Measurements from ENCODE around the gene HEYL.

Gene HEYL

GRCh38 chr1:39623053-39623452 lies 16.4 kb downstream of the HEYL start:
- H4K8ac ChIP-seq (ENCODE audit: low read depth, low read length) = no peak overlapping the region
- H3K18ac ChIP-seq (ENCODE audit: low read length) = no peak overlapping the region
- H3K79me1 ChIP-seq (ENCODE audit: low read length) = no peaks in the 10 kb centered on the region
- DNase-seq = no peak
- H2AFZ ChIP-seq (ENCODE audit: insufficient read depth, low read length, poor library complexity) = no peak overlapping the region
- no peaks in the 10 kb centered on the region for H3K36me3 ChIP-seq (ENCODE audit: control insufficient read depth in 1 of 2, insufficient read depth in 2 of 2, low read length in 2 of 2)
- H3K27me3 ChIP-seq (ENCODE audit: insufficient read depth, low read length) = no peaks in the 10 kb centered on the region
- no peak overlapping the region for H2BK12ac ChIP-seq (ENCODE audit: low read length)
- no CpG with 5 or more reads among the region's 6 CpGs for WGBS (ENCODE audit: extremely low coverage, insufficient coverage, insufficient read length)
- no peak overlapping the region for H2BK120ac ChIP-seq (ENCODE audit: insufficient read depth, low read length, poor library complexity)
- no peak overlapping the region for H4K12ac ChIP-seq (ENCODE audit: low read depth, low read length)
- peaks cover 0 to 7% of the 10 kb centered on the region in 2 experiments for H3K4me1 ChIP-seq (ENCODE audit: control insufficient read depth in 1 of 2, insufficient read depth in 2 of 2, low read length in 2 of 2)
- no peak overlapping the region for H4K91ac ChIP-seq (ENCODE audit: low read depth, low read length)
- H3K4me2 ChIP-seq (ENCODE audit: low read length) = no peak overlapping the region
- no peak overlapping the region for H2AK5ac ChIP-seq (ENCODE audit: low read length)
- H3K79me2 ChIP-seq (ENCODE audit: control insufficient read depth, insufficient read depth, low read length, poor library complexity) = no peaks in the 10 kb centered on the region
- H3K14ac ChIP-seq (ENCODE audit: low read length) = no peak overlapping the region
- peaks cover 3% of the 10 kb centered on the region for H3K9me3 ChIP-seq (ENCODE audit: insufficient read depth, low read depth, low read length)
- no peak overlapping the region for H3K4me3 ChIP-seq (ENCODE audit: low read depth, low read length)
- H3K23ac ChIP-seq (ENCODE audit: low read length) = no peak overlapping the region
- H3K4ac ChIP-seq (ENCODE audit: low read depth, low read length) = no peak overlapping the region
- H3K27ac ChIP-seq (ENCODE audit: low read depth, low read length) = no peak overlapping the region
- no peak overlapping the region for H3K9ac ChIP-seq (ENCODE audit: low read length)
- H2BK5ac ChIP-seq (ENCODE audit: low read depth, low read length, poor library complexity) = no peak overlapping the region

- no CpG with 5 or more reads among the region's 3 CpGs for WGBS (ENCODE audit: extremely low coverage, insufficient coverage, insufficient read length)
Observed at GRCh38 chr1:39622427-39622826, 17.0 kb downstream of the HEYL start.

GRCh38 chr1:39620659-39621165 lies 18.7 kb downstream of the HEYL start:
- no CpG with 5 or more reads among the region's 3 CpGs for WGBS (ENCODE audit: extremely low coverage, insufficient coverage, insufficient read length)
- H3K4me2 ChIP-seq (ENCODE audit: low read length) = no peak overlapping the region
- H4K91ac ChIP-seq (ENCODE audit: low read depth, low read length) = no peak overlapping the region
- H3K23ac ChIP-seq (ENCODE audit: low read length) = no peak overlapping the region
- H3K4me3 ChIP-seq (ENCODE audit: low read depth, low read length) = no peak overlapping the region
- peaks cover 0 to 4% of the 10 kb centered on the region in 2 experiments for H3K4me1 ChIP-seq (ENCODE audit: control insufficient read depth in 1 of 2, insufficient read depth in 2 of 2, low read length in 2 of 2)
- H3K9ac ChIP-seq (ENCODE audit: low read length) = no peak overlapping the region
- no peaks in the 10 kb centered on the region for H3K79me1 ChIP-seq (ENCODE audit: low read length)
- no peak overlapping the region for H3K27ac ChIP-seq (ENCODE audit: low read depth, low read length)
- no peak overlapping the region for H3K14ac ChIP-seq (ENCODE audit: low read length)
- H4K8ac ChIP-seq (ENCODE audit: low read depth, low read length) = no peak overlapping the region
- H2BK5ac ChIP-seq (ENCODE audit: low read depth, low read length, poor library complexity) = no peak overlapping the region
- H3K79me2 ChIP-seq (ENCODE audit: control insufficient read depth, insufficient read depth, low read length, poor library complexity) = no peaks in the 10 kb centered on the region
- H3K9me3 ChIP-seq (ENCODE audit: insufficient read depth, low read depth, low read length) = peaks cover 3% of the 10 kb centered on the region
- H2AFZ ChIP-seq (ENCODE audit: insufficient read depth, low read length, poor library complexity) = no peak overlapping the region
- no peak overlapping the region for H2AK5ac ChIP-seq (ENCODE audit: low read length)
- no peak overlapping the region for H2BK12ac ChIP-seq (ENCODE audit: low read length)
- no peak overlapping the region for H3K4ac ChIP-seq (ENCODE audit: low read depth, low read length)
- H3K27me3 ChIP-seq (ENCODE audit: insufficient read depth, low read length) = no peaks in the 10 kb centered on the region
- H2BK120ac ChIP-seq (ENCODE audit: insufficient read depth, low read length, poor library complexity) = no peak overlapping the region
- H3K36me3 ChIP-seq (ENCODE audit: control insufficient read depth in 1 of 2, insufficient read depth in 2 of 2, low read length in 2 of 2) = no peaks in the 10 kb centered on the region
- DNase-seq = no peak
- H3K18ac ChIP-seq (ENCODE audit: low read length) = no peak overlapping the region
- no peak overlapping the region for H4K12ac ChIP-seq (ENCODE audit: low read depth, low read length)

More at GRCh38 chr1:39622427-39622826, 17.0 kb downstream of the HEYL start:
- Histone ChIP-seq H3K4ac (ENCODE audit: low read depth, low read length) (no peak overlapping the region), H3K9ac (ENCODE audit: low read length) (no peak overlapping the region), H2AFZ (ENCODE audit: insufficient read depth, low read length, poor library complexity) (no peak overlapping the region), H3K27me3 (ENCODE audit: insufficient read depth, low read length) (no peaks in the 10 kb centered on the region), H2BK12ac (ENCODE audit: low read length) (no peak overlapping the region), H3K4me2 (ENCODE audit: low read length) (no peak overlapping the region), H4K12ac (ENCODE audit: low read depth, low read length) (no peak overlapping the region), H3K79me1 (ENCODE audit: low read length) (no peaks in the 10 kb centered on the region), H3K36me3 (ENCODE audit: control insufficient read depth in 1 of 2, insufficient read depth in 2 of 2, low read length in 2 of 2) (no peaks in the 10 kb centered on the region), H3K4me3 (ENCODE audit: low read depth, low read length) (no peak overlapping the region), H3K4me1 (ENCODE audit: control insufficient read depth in 1 of 2, insufficient read depth in 2 of 2, low read length in 2 of 2) (peaks cover 0 to 7% of the 10 kb centered on the region in 2 experiments), H3K9me3 (ENCODE audit: insufficient read depth, low read depth, low read length) (peaks cover 3% of the 10 kb centered on the region), H4K8ac (ENCODE audit: low read depth, low read length) (no peak overlapping the region), H2BK5ac (ENCODE audit: low read depth, low read length, poor library complexity) (no peak overlapping the region), H3K27ac (ENCODE audit: low read depth, low read length) (no peak overlapping the region), H3K18ac (ENCODE audit: low read length) (no peak overlapping the region), H3K14ac (ENCODE audit: low read length) (no peak overlapping the region), H3K23ac (ENCODE audit: low read length) (no peak overlapping the region), H4K91ac (ENCODE audit: low read depth, low read length) (no peak overlapping the region), H2BK120ac (ENCODE audit: insufficient read depth, low read length, poor library complexity) (no peak overlapping the region), H3K79me2 (ENCODE audit: control insufficient read depth, insufficient read depth, low read length, poor library complexity) (no peaks in the 10 kb centered on the region), H2AK5ac (ENCODE audit: low read length) (no peak overlapping the region)
- no peak for DNase-seq

GRCh38 chr1:39617488-39618049 lies 21.9 kb downstream of the HEYL start:
- no CpG with 5 or more reads among the region's 4 CpGs for WGBS (ENCODE audit: extremely low coverage, insufficient coverage, insufficient read length)
- Histone ChIP-seq H3K9me3 (ENCODE audit: insufficient read depth, low read depth, low read length) (no peaks in the 10 kb centered on the region), H2BK5ac (ENCODE audit: low read depth, low read length, poor library complexity) (no peak overlapping the region), H3K4ac (ENCODE audit: low read depth, low read length) (no peak overlapping the region), H4K8ac (ENCODE audit: low read depth, low read length) (no peak overlapping the region), H3K36me3 (ENCODE audit: control insufficient read depth in 1 of 2, insufficient read depth in 2 of 2, low read length in 2 of 2) (no peaks in the 10 kb centered on the region), H3K4me1 (ENCODE audit: control insufficient read depth in 1 of 2, insufficient read depth in 2 of 2, low read length in 2 of 2) (no peaks in the 10 kb centered on the region), H3K4me2 (ENCODE audit: low read length) (no peak overlapping the region), H4K12ac (ENCODE audit: low read depth, low read length) (no peak overlapping the region), H3K79me1 (ENCODE audit: low read length) (no peaks in the 10 kb centered on the region), H3K27ac (ENCODE audit: low read depth, low read length) (no peak overlapping the region), H3K27me3 (ENCODE audit: insufficient read depth, low read length) (no peaks in the 10 kb centered on the region), H4K91ac (ENCODE audit: low read depth, low read length) (no peak overlapping the region), H3K18ac (ENCODE audit: low read length) (no peak overlapping the region), H2BK12ac (ENCODE audit: low read length) (no peak overlapping the region), H3K4me3 (ENCODE audit: low read depth, low read length) (no peak overlapping the region), H2BK120ac (ENCODE audit: insufficient read depth, low read length, poor library complexity) (no peak overlapping the region), H3K79me2 (ENCODE audit: control insufficient read depth, insufficient read depth, low read length, poor library complexity) (no peaks in the 10 kb centered on the region), H3K23ac (ENCODE audit: low read length) (no peak overlapping the region), H2AFZ (ENCODE audit: insufficient read depth, low read length, poor library complexity) (no peak overlapping the region), H3K14ac (ENCODE audit: low read length) (no peak overlapping the region), H2AK5ac (ENCODE audit: low read length) (no peak overlapping the region), H3K9ac (ENCODE audit: low read length) (no peak overlapping the region)
- no peak for DNase-seq

Data from trophoblast cell (in vitro differentiated cells and primary cell).